PC-3 (cell line): Measurements from ENCODE around the gene SIDT2. TPM values are rescaled to one million over a fixed set of nuclear protein-coding genes. Genes with fewer than 3 reads are reported as not detected.
A peak's percentile ranks its signal among the peaks of the same experiment; 100 is the strongest.

Experiments
- ATAC-seq: fragments of 200-7000 bp; cut with Tn5 transposase; 2 replicates; pipeline ENCODE4 v1.9.1; 2020; ENCODE audit warnings: mild to moderate bottlenecking, moderate library complexity
- BruUV-seq: library from RNA; stranded (reverse); fragments of 400-500 nt; replicated peaks from 2 replicates; lab custom pipeline; 2021; lab: Mats Ljungman, UMichigan
- CTCF ChIA-PET: fragments of 300-600 bp; sonication (Branson Sonifier 250); formaldehyde crosslinking; loops from one replicate; lab custom pipeline; 2022; ENCODE audit warnings: antibody characterized with exemption; lab: Charles Lee
- POLR2A ChIA-PET: fragments of 300-600 bp; sonication (Branson Sonifier 250); formaldehyde crosslinking; loops from one replicate; lab custom pipeline; 2022; ENCODE audit warnings: antibody characterized with exemption; ENCODE audit not compliant: unreplicated experiment; lab: Charles Lee
- DNase-seq: peaks from one replicate; pipeline ENCODE4 v3.0.0-alpha.2; 2015
- H2AFZ ChIP-seq: fragments of 300-600 bp; sonication (generic); 2 replicates; pipeline ENCODE4 v1.6.0; 2016; ENCODE audit warnings: antibody characterized with exemption, low read length
- H3F3A ChIP-seq: fragments of 300-600 bp; sonication (generic); one replicate; pipeline ENCODE4 v1.6.0; 2017; ENCODE audit warnings: antibody characterized with exemption, low read length, control low read depth, mild to moderate bottlenecking; ENCODE audit not compliant: unreplicated experiment
- H3K27ac ChIP-seq: fragments of 300-600 bp; sonication (generic); 2 replicates; pipeline ENCODE4 v1.5.1; 2016; ENCODE audit warnings: mild to moderate bottlenecking, low read length
- H3K27me3 ChIP-seq: fragments of 300-600 bp; sonication (generic); 2 replicates; pipeline ENCODE4 v1.6.1; 2016; ENCODE audit warnings: low read length, mixed read lengths
- H3K36me3 ChIP-seq: fragments of 300-600 bp; sonication (generic); 2 replicates; pipeline ENCODE4 v1.6.1; 2016; ENCODE audit warnings: low read depth, mixed run types, low read length, mixed read lengths
- H3K4me1 ChIP-seq: fragments of 300-600 bp; sonication (generic); 2 replicates; pipeline ENCODE4 v1.5.1; 2016; ENCODE audit warnings: low read length; ENCODE audit not compliant: insufficient read depth
- H3K4me2 ChIP-seq: fragments of 300-600 bp; sonication (generic); 2 replicates; pipeline ENCODE4 v1.6.0; 2016; ENCODE audit warnings: low read length
- H3K4me3 ChIP-seq: fragments of 300-600 bp; sonication (generic); 2 replicates; pipeline ENCODE4 v1.5.1; 2016; ENCODE audit warnings: mild to moderate bottlenecking, low read length, mixed read lengths
- H3K79me2 ChIP-seq: fragments of 300-600 bp; sonication (generic); 2 replicates; pipeline ENCODE4 v1.6.1; 2017; ENCODE audit warnings: low read length, mixed read lengths
- H3K9ac ChIP-seq: fragments of 300-600 bp; sonication (generic); 2 replicates; pipeline ENCODE4 v1.6.0; 2016; ENCODE audit warnings: mild to moderate bottlenecking, low read length
- H3K9me2 ChIP-seq: fragments of 300-600 bp; sonication (generic); replicated peaks from 2 replicates; pipeline ENCODE4 v1.6.1; 2016; ENCODE audit warnings: mixed run types, low read length, mixed read lengths
- H3K9me3 ChIP-seq: fragments of 300-600 bp; sonication (generic); 2 replicates; pipeline ENCODE4 v1.6.1; 2016; ENCODE audit warnings: low read length, mixed read lengths
- H4K20me1 ChIP-seq: fragments of 300-600 bp; sonication (generic); 2 replicates; pipeline ENCODE4 v1.6.1; 2016; ENCODE audit warnings: low read length, mixed read lengths
- CTCF ChIP-seq: fragments of 300-600 bp; sonication (generic); conservative IDR thresholded peaks from 2 replicates; pipeline ENCODE4 v1.5.1; 2017; ENCODE audit warnings: antibody characterized with exemption, low read depth, mild to moderate bottlenecking, low read length
- EZH2 ChIP-seq: fragments of 300-600 bp; sonication (generic); IDR thresholded peaks from one replicate; pipeline ENCODE4 v1.6.1; 2017; ENCODE audit warnings: antibody characterized with exemption, mild to moderate bottlenecking, low read length; ENCODE audit not compliant: unreplicated experiment
- EZH2phosphoT487 ChIP-seq: fragments of 300-600 bp; sonication (generic); IDR thresholded peaks from 2 replicates; pipeline ENCODE4 v1.6.1; 2018; ENCODE audit warnings: mild to moderate bottlenecking, antibody characterized with exemption, low read length, borderline replicate concordance
- intact Hi-C: fragments of 100-400 bp; cut with micrococcal nuclease; formaldehyde crosslinking; loops from 2 replicates; pipeline ENCODE4 v1.9.0; 2023
- total RNA-seq: library from RNA; depleted of rRNA; stranded (reverse); fragments of >200 nt; gene quantifications from 2 replicates; pipeline ENCODE4 v1.2.3, GENCODE V29; 2014

SIDT2 gene
- total RNA-seq, 1 experiment from 2014 or later: 13.6 TPM

GRCh38 chr11:117176186-117176585 lies 2.4 kb upstream of the SIDT2 start:
- intact Hi-C loops: loop anchor here (5.0 kb wide), 1 partner anchor 34 kb away; the partner anchor contains the start of gene PAFAH1B2
- no TSS peak for BruUV-seq
- H3K4me2 ChIP-seq: no peak overlapping the region
- CTCF ChIA-PET: no interaction called here
- no peaks in the 10 kb centered on the region for H3K27me3 ChIP-seq
- H2AFZ ChIP-seq: no peak overlapping the region
- H3K36me3 ChIP-seq: peaks cover 1% of the 10 kb centered on the region
- no peak overlapping the region for H3K9ac ChIP-seq
- no peak for TF ChIP-seq CTCF
- no peak for TF ChIP-seq EZH2phosphoT487
- no peak for TF ChIP-seq EZH2
- no peaks in the 10 kb centered on the region for H4K20me1 ChIP-seq
- peaks cover 4% of the 10 kb centered on the region for H3F3A ChIP-seq
- H3K9me3 ChIP-seq: no peaks in the 10 kb centered on the region
- ATAC-seq (peak; percentile 10), DNase-seq (no peak)
- no peaks in the 10 kb centered on the region for H3K79me2 ChIP-seq
- no peak overlapping the region for H3K4me3 ChIP-seq
- H3K4me1 ChIP-seq: peaks cover 24% of the 10 kb centered on the region
- H3K27ac ChIP-seq: no peak overlapping the region
- no peaks in the 10 kb centered on the region for H3K9me2 ChIP-seq
- POLR2A ChIA-PET: no interaction called here

GRCh38 chr11:117177534-117178209 lies 871 bp upstream of the SIDT2 start:
- TF ChIP-seq CTCF (no peak), EZH2phosphoT487 (no peak), EZH2 (no peak)
- H3K36me3 ChIP-seq: no peaks in the 10 kb centered on the region
- intact Hi-C loops: loop anchor here (2.0 to 5.0 kb wide), 2 partner anchors 35 to 53 kb away; partner anchors contain the start of gene PAFAH1B2
- peaks cover 4% of the 10 kb centered on the region for H3F3A ChIP-seq
- ATAC-seq: no peak
- H3K4me3 ChIP-seq: peak overlapping the region; percentile 97
- ChIA-PET CTCF (no interaction called here), POLR2A (interaction anchor here (0.9 kb wide), 1 partner anchor 33 kb away, joined by 4 read pairs; the partner anchor contains the start of gene PAFAH1B2)
- H3K9ac ChIP-seq: peak overlapping the region; percentile 45
- peaks cover 24% of the 10 kb centered on the region for H3K4me1 ChIP-seq
- peak overlapping the region; percentile 88 for H3K4me2 ChIP-seq
- BruUV-seq: no TSS peak
- H3K27ac ChIP-seq: peak overlapping the region; percentile 32
- H2AFZ ChIP-seq: peak overlapping the region; percentile 84
- peak; percentile 46 for DNase-seq
- no peaks in the 10 kb centered on the region for H4K20me1 ChIP-seq
- no peaks in the 10 kb centered on the region for H3K9me3 ChIP-seq
- no peaks in the 10 kb centered on the region for H3K79me2 ChIP-seq
- no peaks in the 10 kb centered on the region for H3K27me3 ChIP-seq
- no peaks in the 10 kb centered on the region for H3K9me2 ChIP-seq
